ENCODE measurements around the gene TSPAN5. TPM values are rescaled to one million over a fixed set of nuclear protein-coding genes. Genes with fewer than 3 reads are reported as not detected.

TSPAN5 gene
- polyA plus RNA-seq, 1 donor from 2014 or later, result 18.8 TPM

DNA sequence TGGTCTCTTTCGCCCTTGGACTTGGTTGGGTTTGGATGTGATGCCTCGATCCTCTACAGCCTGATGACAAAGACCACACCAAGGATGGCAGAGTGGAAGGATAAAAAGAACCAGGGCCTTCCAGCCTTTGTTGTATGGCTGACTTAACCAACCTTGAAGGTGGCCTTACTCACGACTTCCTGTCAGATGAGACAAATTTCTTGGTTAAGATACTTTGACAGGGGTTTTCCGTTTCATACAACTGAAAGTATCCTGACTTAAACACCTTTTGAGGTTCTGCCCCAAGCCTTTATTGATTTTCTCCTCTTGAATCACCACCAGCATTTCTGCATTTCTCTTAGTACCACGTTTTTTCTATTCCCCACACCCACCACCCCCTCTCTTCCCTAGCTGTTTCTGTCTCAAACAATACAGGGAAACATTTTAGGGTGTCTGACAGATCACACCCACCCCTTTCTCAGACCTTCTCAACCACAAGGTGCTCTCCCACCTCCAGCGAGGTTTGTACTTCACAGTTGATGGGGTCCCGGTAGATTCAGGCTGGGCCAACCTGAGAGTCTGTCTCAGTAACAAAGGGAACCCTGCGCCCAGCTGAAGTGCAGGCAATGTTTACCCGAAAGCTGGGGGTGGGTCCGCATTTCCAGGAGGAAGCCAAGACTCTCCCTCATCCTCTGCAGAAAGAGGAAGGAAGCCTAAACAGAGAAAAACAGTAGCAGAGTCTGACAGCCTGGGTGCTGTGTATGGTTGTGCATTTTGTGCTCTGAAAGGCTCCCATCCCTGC is 5.0 kb upstream of the TSPAN5 start:
- Histone ChIP-seq H3F3A (ENCODE audit: insufficient read depth, low read length, poor library complexity, severe bottlenecking) (peaks cover 3% of the 10 kb centered on the region), H3K36me3 (ENCODE audit: insufficient read depth, low read length) (no peaks in the 10 kb centered on the region), H3K79me2 (replicated peaks; ENCODE audit: insufficient read depth, low read length) (no peaks in the 10 kb centered on the region), H3K4me2 (ENCODE audit: low read length) (no peak overlapping the region), H4K20me1 (ENCODE audit: insufficient read depth) (no peaks in the 10 kb centered on the region), H3K9me3 (ENCODE audit: low read length) (peaks cover 3% of the 10 kb centered on the region), H3K4me3 (ENCODE audit: low read length) (no peak overlapping the region), H2AFZ (ENCODE audit: low read depth, low read length) (no peak overlapping the region), H3K9me2 (ENCODE audit: insufficient read depth, low read length) (no peaks in the 10 kb centered on the region), H3K9ac (ENCODE audit: low read length) (no peak overlapping the region), H3K27ac (ENCODE audit: low read length) (no peak overlapping the region), H3K27me3 (ENCODE audit: insufficient read depth, low read depth, low read length) (peaks cover 6% of the 10 kb centered on the region)
- TF ChIP-seq, protein P1, sequence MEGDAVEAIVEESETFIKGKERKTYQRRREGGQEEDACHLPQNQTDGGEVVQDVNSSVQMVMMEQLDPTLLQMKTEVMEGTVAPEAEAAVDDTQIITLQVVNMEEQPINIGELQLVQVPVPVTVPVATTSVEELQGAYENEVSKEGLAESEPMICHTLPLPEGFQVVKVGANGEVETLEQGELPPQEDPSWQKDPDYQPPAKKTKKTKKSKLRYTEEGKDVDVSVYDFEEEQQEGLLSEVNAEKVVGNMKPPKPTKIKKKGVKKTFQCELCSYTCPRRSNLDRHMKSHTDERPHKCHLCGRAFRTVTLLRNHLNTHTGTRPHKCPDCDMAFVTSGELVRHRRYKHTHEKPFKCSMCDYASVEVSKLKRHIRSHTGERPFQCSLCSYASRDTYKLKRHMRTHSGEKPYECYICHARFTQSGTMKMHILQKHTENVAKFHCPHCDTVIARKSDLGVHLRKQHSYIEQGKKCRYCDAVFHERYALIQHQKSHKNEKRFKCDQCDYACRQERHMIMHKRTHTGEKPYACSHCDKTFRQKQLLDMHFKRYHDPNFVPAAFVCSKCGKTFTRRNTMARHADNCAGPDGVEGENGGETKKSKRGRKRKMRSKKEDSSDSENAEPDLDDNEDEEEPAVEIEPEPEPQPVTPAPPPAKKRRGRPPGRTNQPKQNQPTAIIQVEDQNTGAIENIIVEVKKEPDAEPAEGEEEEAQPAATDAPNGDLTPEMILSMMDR (IDR thresholded peaks at IDR 0.05; ENCODE audit: poor library complexity, severe bottlenecking), result no peak
- TF ChIP-seq EZH2 (IDR thresholded peaks at IDR 0.05; ENCODE audit: borderline replicate concordance, insufficient read depth, low read length, poor library complexity, severe bottlenecking), result no peak
- no peak for TF ChIP-seq MXI1 (conservative IDR thresholded peaks at IDR 0.05; ENCODE audit: poor library complexity, severe bottlenecking)
- no peak for TF ChIP-seq SMC3 (conservative IDR thresholded peaks at IDR 0.05; ENCODE audit: poor library complexity)
- TF ChIP-seq TAF1 (IDR thresholded peaks at IDR 0.05; ENCODE audit: low read depth), result no peak
- TF ChIP-seq REST (IDR thresholded peaks at IDR 0.05; ENCODE audit: borderline replicate concordance), result no peak
- TF ChIP-seq RAD21 (conservative IDR thresholded peaks at IDR 0.05), result no peak
- TF ChIP-seq EP300 (conservative IDR thresholded peaks at IDR 0.05; ENCODE audit: poor library complexity, severe bottlenecking), result no peak
- no peak for TF ChIP-seq POLR2AphosphoS5 (IDR thresholded peaks at IDR 0.05)

DNA sequence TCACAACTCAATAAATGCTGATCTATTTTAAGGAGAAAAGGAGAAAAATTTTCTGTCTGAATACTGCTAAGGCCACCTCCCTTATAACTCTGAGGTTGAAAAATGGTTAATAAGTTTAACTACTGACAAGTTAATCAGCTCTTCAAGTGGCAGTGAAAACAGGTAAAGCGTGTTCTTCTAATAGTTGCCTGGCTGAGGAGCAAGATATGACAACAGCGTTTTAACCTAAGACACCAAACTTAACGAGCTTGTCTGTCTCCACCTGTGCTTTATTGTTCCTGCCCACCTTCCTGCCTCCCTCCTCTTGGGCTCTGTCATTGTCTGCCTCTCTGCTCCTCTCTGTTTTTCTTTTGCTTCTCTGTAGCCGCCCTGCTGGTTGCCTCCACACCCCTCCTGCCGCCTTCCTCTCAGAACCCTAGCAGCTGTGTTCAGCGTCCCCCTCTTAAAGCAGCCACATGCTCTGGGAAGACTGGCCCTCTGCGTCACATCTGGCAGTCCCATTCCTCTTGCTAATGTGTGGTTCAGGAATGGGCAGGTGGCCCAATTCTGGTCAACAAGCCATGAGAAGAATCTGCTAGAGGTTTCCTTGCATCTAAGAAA is 4.3 kb upstream of the TSPAN5 start:
- no peak overlapping the region for H3K4me2 ChIP-seq (ENCODE audit: low read length)
- no peaks in the 10 kb centered on the region for H3K36me3 ChIP-seq (ENCODE audit: insufficient read depth, low read length)
- H2AFZ ChIP-seq (ENCODE audit: low read depth, low read length), result no peak overlapping the region
- H4K20me1 ChIP-seq (ENCODE audit: insufficient read depth), result no peaks in the 10 kb centered on the region
- no peak overlapping the region for H3K4me3 ChIP-seq (ENCODE audit: low read length)
- H3K9ac ChIP-seq (ENCODE audit: low read length), result no peak overlapping the region
- peaks cover 6% of the 10 kb centered on the region for H3K27me3 ChIP-seq (ENCODE audit: insufficient read depth, low read depth, low read length)
- H3K79me2 ChIP-seq (replicated peaks; ENCODE audit: insufficient read depth, low read length), result no peaks in the 10 kb centered on the region
- H3F3A ChIP-seq (ENCODE audit: insufficient read depth, low read length, poor library complexity, severe bottlenecking), result peaks cover 3% of the 10 kb centered on the region
- H3K27ac ChIP-seq (ENCODE audit: low read length), result no peak overlapping the region
- TF ChIP-seq, protein P1 (IDR thresholded peaks at IDR 0.05; ENCODE audit: poor library complexity, severe bottlenecking), result no peak
- TF ChIP-seq EP300 (conservative IDR thresholded peaks at IDR 0.05; ENCODE audit: poor library complexity, severe bottlenecking) (no peak), POLR2AphosphoS5 (IDR thresholded peaks at IDR 0.05) (no peak), MXI1 (conservative IDR thresholded peaks at IDR 0.05; ENCODE audit: poor library complexity, severe bottlenecking) (no peak), REST (IDR thresholded peaks at IDR 0.05; ENCODE audit: borderline replicate concordance) (no peak), EZH2 (IDR thresholded peaks at IDR 0.05; ENCODE audit: borderline replicate concordance, insufficient read depth, low read length, poor library complexity, severe bottlenecking) (no peak), SMC3 (conservative IDR thresholded peaks at IDR 0.05; ENCODE audit: poor library complexity) (no peak), RAD21 (conservative IDR thresholded peaks at IDR 0.05) (no peak), TAF1 (IDR thresholded peaks at IDR 0.05; ENCODE audit: low read depth) (no peak)
- no peaks in the 10 kb centered on the region for H3K9me2 ChIP-seq (ENCODE audit: insufficient read depth, low read length)
- peaks cover 3% of the 10 kb centered on the region for H3K9me3 ChIP-seq (ENCODE audit: low read length)

Data from neural cell (in vitro differentiated cells).